ENCODE results near the gene THOC6.
"Not testable (repeated sequence)": the region's sequence is repeated elsewhere in the genome, so short reads cannot be mapped to it uniquely, and the experiment has no call there.

THOC6 gene

DNA sequence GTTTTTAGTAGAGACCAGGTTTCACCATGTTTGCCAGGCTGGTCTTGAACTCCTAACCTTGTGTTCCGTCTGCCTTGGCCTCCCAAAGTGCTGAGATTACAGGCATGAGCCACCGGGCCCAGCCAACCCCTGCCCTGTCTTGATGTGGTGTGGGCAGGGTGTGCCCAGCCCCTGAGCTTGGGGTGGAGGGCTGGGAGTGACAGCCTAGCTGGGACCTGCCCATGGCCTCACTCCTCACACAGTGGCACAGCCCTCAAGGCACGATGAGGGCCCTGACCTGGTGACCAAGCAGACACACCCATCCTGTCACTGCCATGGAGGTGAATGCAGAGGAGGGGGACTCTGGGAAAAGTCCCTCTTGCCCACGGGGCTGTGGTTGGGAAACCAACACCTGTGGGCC lies 44.7 kb downstream of the THOC6 start:
- Histone ChIP-seq H3K4me3 (ENCODE audit: low read depth, low read length) (no peak overlapping the region), H3K27me3 (ENCODE audit: control insufficient read depth, insufficient read depth, low read length) (no peaks in the 10 kb centered on the region), H3K36me3 (ENCODE audit: control insufficient read depth, insufficient read depth, low read length) (no peaks in the 10 kb centered on the region), H3K27ac (ENCODE audit: low read depth, low read length) (no peak overlapping the region), H3K9me3 (ENCODE audit: control insufficient read depth, insufficient read depth, low read length) (no peaks in the 10 kb centered on the region), H3K4me1 (ENCODE audit: control insufficient read depth, insufficient read depth, low read length) (peaks cover 9% of the 10 kb centered on the region; the same call in 1 of the 2 replicates), H3K9ac (ENCODE audit: low read depth, low read length) (no peak overlapping the region)

DNA sequence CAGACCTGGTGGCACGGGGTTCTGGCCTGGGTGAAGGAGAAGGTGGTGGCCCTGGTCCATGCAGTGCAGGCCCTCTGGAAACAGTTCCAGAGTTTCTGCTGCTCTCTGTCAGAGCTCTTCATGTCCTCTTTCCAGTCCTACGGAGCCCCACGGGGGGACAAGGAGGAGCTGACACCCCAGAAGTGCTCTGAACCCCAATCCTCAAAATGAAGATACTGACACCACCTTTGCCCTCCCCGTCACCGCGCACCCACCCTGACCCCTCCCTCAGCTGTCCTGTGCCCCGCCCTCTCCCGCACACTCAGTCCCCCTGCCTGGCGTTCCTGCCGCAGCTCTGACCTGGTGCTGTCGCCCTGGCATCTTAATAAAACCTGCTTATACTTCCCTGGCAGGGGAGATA lies 45.3 kb downstream of the THOC6 start:
- not testable (repeated sequence) for H3K9me3 ChIP-seq (ENCODE audit: control insufficient read depth, insufficient read depth, low read length); H3K4me1 ChIP-seq (ENCODE audit: control insufficient read depth, insufficient read depth, low read length); H3K36me3 ChIP-seq (ENCODE audit: control insufficient read depth, insufficient read depth, low read length); H3K27ac ChIP-seq (ENCODE audit: low read depth, low read length); H3K4me3 ChIP-seq (ENCODE audit: low read depth, low read length); H3K27me3 ChIP-seq (ENCODE audit: control insufficient read depth, insufficient read depth, low read length); H3K9ac ChIP-seq (ENCODE audit: low read depth, low read length)

GRCh38 chr16:3070608-3071111 lies 46.8 kb downstream of the THOC6 start:
- H3K27ac ChIP-seq (ENCODE audit: low read depth, low read length) = no peak overlapping the region
- no peaks in the 10 kb centered on the region for H3K9me3 ChIP-seq (ENCODE audit: control insufficient read depth, insufficient read depth, low read length)
- H3K36me3 ChIP-seq (ENCODE audit: control insufficient read depth, insufficient read depth, low read length) = no peaks in the 10 kb centered on the region
- no peak overlapping the region for H3K4me3 ChIP-seq (ENCODE audit: low read depth, low read length)
- no peaks in the 10 kb centered on the region for H3K27me3 ChIP-seq (ENCODE audit: control insufficient read depth, insufficient read depth, low read length)
- peaks cover under 1% of the 10 kb centered on the region; the same call in 1 of the 2 replicates for H3K4me1 ChIP-seq (ENCODE audit: control insufficient read depth, insufficient read depth, low read length)
- H3K9ac ChIP-seq (ENCODE audit: low read depth, low read length) = no peak overlapping the region

DNA sequence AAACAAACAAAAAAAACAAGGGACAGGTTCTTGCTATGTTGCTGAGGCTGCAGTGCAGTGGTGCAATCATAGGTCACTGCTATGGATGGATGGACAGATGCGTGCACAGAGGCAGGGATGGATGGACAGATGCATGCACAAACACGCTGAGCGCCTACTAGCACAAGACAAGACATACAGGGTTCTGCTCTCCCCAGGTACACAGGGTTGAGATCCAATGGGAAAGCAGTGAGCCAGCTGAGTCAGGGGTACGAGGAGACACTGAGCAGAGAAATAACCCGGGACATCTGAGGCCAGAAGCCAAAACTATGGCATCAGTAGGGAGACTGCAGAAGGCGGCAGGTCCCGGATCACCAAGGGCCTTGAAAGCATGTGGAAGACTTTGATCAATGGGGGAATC lies 47.8 kb downstream of the THOC6 start:
- H3K27me3 ChIP-seq (ENCODE audit: control insufficient read depth, insufficient read depth, low read length) = no peaks in the 10 kb centered on the region
- H3K4me1 ChIP-seq (ENCODE audit: control insufficient read depth, insufficient read depth, low read length) = no peaks in the 10 kb centered on the region
- no peaks in the 10 kb centered on the region for H3K36me3 ChIP-seq (ENCODE audit: control insufficient read depth, insufficient read depth, low read length)
- no peaks in the 10 kb centered on the region for H3K9me3 ChIP-seq (ENCODE audit: control insufficient read depth, insufficient read depth, low read length)
- no peak overlapping the region for H3K9ac ChIP-seq (ENCODE audit: low read depth, low read length)
- no peak overlapping the region for H3K27ac ChIP-seq (ENCODE audit: low read depth, low read length)
- H3K4me3 ChIP-seq (ENCODE audit: low read depth, low read length) = no peak overlapping the region

GRCh38 chr16:3072148-3072547 lies 48.3 kb downstream of the THOC6 start:
- H3K9ac ChIP-seq (ENCODE audit: low read depth, low read length); H3K36me3 ChIP-seq (ENCODE audit: control insufficient read depth, insufficient read depth, low read length); H3K27ac ChIP-seq (ENCODE audit: low read depth, low read length); H3K4me1 ChIP-seq (ENCODE audit: control insufficient read depth, insufficient read depth, low read length); H3K4me3 ChIP-seq (ENCODE audit: low read depth, low read length); H3K27me3 ChIP-seq (ENCODE audit: control insufficient read depth, insufficient read depth, low read length); H3K9me3 ChIP-seq (ENCODE audit: control insufficient read depth, insufficient read depth, low read length): not testable (repeated sequence)

DNA sequence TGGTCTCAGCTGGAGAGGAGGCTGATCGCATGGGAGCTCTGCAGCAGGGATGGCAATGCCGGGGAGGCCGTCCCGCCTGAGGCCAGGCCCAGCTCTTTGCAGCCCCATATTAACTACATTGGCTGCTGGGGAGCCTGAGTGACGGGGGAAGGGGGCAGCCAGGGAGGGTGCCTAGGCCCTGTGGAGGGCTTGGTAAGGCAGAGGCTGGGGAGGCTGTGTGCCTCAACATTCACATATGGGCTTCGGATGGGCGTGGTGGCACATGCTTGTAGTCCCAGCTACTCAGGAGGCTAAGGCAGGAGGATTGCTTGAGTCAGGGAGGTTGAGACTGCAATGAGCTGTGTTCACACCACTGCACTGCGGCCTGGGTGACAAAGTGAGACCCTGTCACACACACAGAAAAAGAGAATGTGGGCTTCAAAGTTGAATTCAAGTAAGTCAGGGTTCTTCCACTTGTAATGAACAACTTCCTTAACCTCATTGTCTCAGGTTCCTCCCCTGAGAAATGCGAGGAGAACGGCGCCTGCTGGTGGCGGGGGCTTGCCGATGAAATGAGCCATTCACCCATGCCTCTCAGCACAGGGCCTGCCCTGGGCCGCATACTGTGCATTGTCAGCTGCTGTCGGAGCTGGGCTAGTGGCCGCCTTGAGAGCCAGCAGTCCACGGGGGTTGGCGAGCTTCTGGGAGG lies 48.9 kb downstream of the THOC6 start:
- not testable (repeated sequence) for H3K4me3 ChIP-seq (ENCODE audit: low read depth, low read length); H3K27ac ChIP-seq (ENCODE audit: low read depth, low read length); H3K9ac ChIP-seq (ENCODE audit: low read depth, low read length); H3K27me3 ChIP-seq (ENCODE audit: control insufficient read depth, insufficient read depth, low read length); H3K9me3 ChIP-seq (ENCODE audit: control insufficient read depth, insufficient read depth, low read length); H3K4me1 ChIP-seq (ENCODE audit: control insufficient read depth, insufficient read depth, low read length); H3K36me3 ChIP-seq (ENCODE audit: control insufficient read depth, insufficient read depth, low read length)

DNA sequence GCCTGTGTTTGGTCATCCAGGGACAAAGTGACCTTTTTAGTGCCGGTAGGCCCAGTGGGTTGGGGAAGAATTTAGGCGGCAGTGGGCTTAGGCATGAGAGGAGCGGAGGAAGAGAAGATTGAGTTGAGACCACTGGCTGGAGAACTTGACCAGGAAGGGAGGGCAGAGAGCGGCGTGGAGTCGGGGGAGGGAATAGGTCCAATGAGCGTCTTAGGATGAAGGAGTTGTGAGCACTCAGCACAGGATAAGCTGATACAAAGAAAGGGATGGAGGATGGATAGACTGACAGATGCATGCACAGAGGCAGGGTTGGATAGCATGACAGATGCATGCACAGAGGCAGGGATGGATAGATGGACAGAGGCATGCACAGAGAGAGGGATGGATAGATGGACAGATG lies 49.6 kb downstream of the THOC6 start:
- peaks cover 8% of the 10 kb centered on the region for H3K4me1 ChIP-seq (ENCODE audit: control insufficient read depth, insufficient read depth, low read length)
- H3K4me3 ChIP-seq (ENCODE audit: low read depth, low read length) = no peak overlapping the region
- H3K9me3 ChIP-seq (ENCODE audit: control insufficient read depth, insufficient read depth, low read length) = no peaks in the 10 kb centered on the region
- H3K27me3 ChIP-seq (ENCODE audit: control insufficient read depth, insufficient read depth, low read length) = no peaks in the 10 kb centered on the region
- no peaks in the 10 kb centered on the region for H3K36me3 ChIP-seq (ENCODE audit: control insufficient read depth, insufficient read depth, low read length)
- no peak overlapping the region for H3K27ac ChIP-seq (ENCODE audit: low read depth, low read length)
- H3K9ac ChIP-seq (ENCODE audit: low read depth, low read length) = no peak overlapping the region

DNA sequence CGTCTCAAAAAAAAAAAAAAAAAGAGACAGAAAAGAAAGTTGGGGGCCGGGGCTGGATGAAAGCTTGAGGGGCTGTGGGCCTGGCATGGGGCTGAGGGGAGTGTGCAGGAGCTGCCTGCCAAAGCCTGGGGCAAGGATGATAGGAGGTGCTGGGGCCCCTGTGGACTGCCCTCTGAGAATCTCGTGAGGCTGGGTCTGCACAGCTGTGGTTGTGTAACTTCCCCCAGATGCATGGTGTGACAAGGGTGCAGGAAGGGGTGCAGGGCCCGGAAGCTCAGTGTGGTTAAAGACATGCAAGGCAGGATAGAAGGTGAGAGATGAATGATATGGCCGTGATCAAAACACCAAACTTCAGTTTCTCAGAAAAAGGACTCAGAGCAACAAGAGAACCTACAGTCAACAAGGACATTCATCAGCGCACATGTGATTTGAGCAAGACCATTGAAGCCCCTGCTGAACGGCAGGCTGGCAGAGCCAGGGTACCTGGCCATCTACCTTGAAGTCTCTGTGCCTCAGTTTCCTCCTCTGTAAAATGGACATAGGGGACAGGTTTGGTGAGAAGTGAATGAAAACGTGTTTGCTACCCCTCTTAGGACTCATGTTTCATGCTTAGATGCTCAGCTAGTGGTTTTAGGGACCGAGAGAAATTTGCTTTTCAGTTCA lies 51.2 kb downstream of the THOC6 start:
- H3K9ac ChIP-seq (ENCODE audit: low read depth, low read length) = no peak overlapping the region
- no peak overlapping the region for H3K4me3 ChIP-seq (ENCODE audit: low read depth, low read length)
- H3K27me3 ChIP-seq (ENCODE audit: control insufficient read depth, insufficient read depth, low read length) = no peaks in the 10 kb centered on the region
- H3K27ac ChIP-seq (ENCODE audit: low read depth, low read length) = no peak overlapping the region
- H3K9me3 ChIP-seq (ENCODE audit: control insufficient read depth, insufficient read depth, low read length) = no peaks in the 10 kb centered on the region
- H3K36me3 ChIP-seq (ENCODE audit: control insufficient read depth, insufficient read depth, low read length) = no peaks in the 10 kb centered on the region
- H3K4me1 ChIP-seq (ENCODE audit: control insufficient read depth, insufficient read depth, low read length) = peaks cover 22% of the 10 kb centered on the region

DNA sequence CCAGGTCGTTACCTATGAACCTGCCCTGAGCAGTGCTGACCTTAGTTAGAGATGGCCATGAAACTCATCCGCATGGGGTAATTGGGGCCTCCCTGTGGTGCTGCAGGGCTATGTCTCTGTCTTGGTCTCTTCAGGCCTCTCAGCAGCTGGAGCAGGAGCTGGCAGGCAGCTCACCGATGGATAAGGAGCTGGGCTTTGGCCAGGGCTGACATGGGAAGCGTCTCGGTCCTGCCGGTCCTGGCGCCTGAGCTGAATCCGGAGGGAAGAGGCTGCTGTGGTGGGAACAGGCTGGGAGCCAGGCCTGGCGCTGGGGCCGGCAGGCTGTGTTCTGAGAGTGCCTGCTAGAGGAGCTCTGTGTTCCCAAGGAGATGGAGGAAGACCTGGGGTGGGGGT lies 51.7 kb downstream of the THOC6 start:
- Histone ChIP-seq H3K27ac (ENCODE audit: low read depth, low read length) (no peak overlapping the region), H3K4me3 (ENCODE audit: low read depth, low read length) (no peak overlapping the region), H3K9ac (ENCODE audit: low read depth, low read length) (no peak overlapping the region), H3K27me3 (ENCODE audit: control insufficient read depth, insufficient read depth, low read length) (no peaks in the 10 kb centered on the region), H3K36me3 (ENCODE audit: control insufficient read depth, insufficient read depth, low read length) (no peaks in the 10 kb centered on the region), H3K4me1 (ENCODE audit: control insufficient read depth, insufficient read depth, low read length) (peaks cover 22% of the 10 kb centered on the region), H3K9me3 (ENCODE audit: control insufficient read depth, insufficient read depth, low read length) (no peaks in the 10 kb centered on the region)

GRCh38 chr16:3075946-3076345 lies 52.1 kb downstream of the THOC6 start:
- H3K36me3 ChIP-seq (ENCODE audit: control insufficient read depth, insufficient read depth, low read length); H3K9me3 ChIP-seq (ENCODE audit: control insufficient read depth, insufficient read depth, low read length); H3K27me3 ChIP-seq (ENCODE audit: control insufficient read depth, insufficient read depth, low read length); H3K27ac ChIP-seq (ENCODE audit: low read depth, low read length); H3K4me3 ChIP-seq (ENCODE audit: low read depth, low read length); H3K9ac ChIP-seq (ENCODE audit: low read depth, low read length): not testable (repeated sequence)
- H3K4me1 ChIP-seq (ENCODE audit: control insufficient read depth, insufficient read depth, low read length) = peaks cover 22% of the 10 kb centered on the region

GRCh38 chr16:3076577-3076976 lies 52.7 kb downstream of the THOC6 start:
- Histone ChIP-seq H3K9me3 (ENCODE audit: control insufficient read depth, insufficient read depth, low read length) (no peaks in the 10 kb centered on the region), H3K27me3 (ENCODE audit: control insufficient read depth, insufficient read depth, low read length) (no peaks in the 10 kb centered on the region), H3K4me3 (ENCODE audit: low read depth, low read length) (no peak overlapping the region), H3K36me3 (ENCODE audit: control insufficient read depth, insufficient read depth, low read length) (no peaks in the 10 kb centered on the region), H3K27ac (ENCODE audit: low read depth, low read length) (no peak overlapping the region), H3K9ac (ENCODE audit: low read depth, low read length) (no peak overlapping the region), H3K4me1 (ENCODE audit: control insufficient read depth, insufficient read depth, low read length) (peaks cover 22% of the 10 kb centered on the region)
